Neural progenitor cell (in vitro differentiated cells): Measurements from ENCODE around the gene KIAA1217. TPM values are rescaled to one million over a fixed set of nuclear protein-coding genes. Genes with fewer than 3 reads are reported as not detected.
"Not testable (repeated sequence)": the region's sequence is repeated elsewhere in the genome, so short reads cannot be mapped to it uniquely, and the experiment has no call there.

Experiments used
- DNase-seq: peaks from one replicate; pipeline ENCODE4 v3.0.0-alpha.2; 2016; ENCODE audit warnings: low spot score
- H2AFZ ChIP-seq: fragments of 200-600 bp; sonication (generic); replicated peaks from 2 replicates; pipeline ENCODE4 v1.6.1; 2016; ENCODE audit warnings: antibody characterized with exemption
- H3F3A ChIP-seq: fragments of 200-600 bp; sonication (generic); 2 replicates; pipeline ENCODE4 v1.6.1; 2016; ENCODE audit warnings: antibody characterized with exemption, low read depth
- H3K27ac ChIP-seq: fragments of 200-600 bp; sonication (generic); 2 replicates; pipeline ENCODE4 v1.5.1; 2016; ENCODE audit warnings: mild to moderate bottlenecking
- H3K27me3 ChIP-seq: fragments of 200-600 bp; sonication (generic); 2 replicates; pipeline ENCODE4 v1.6.1; 2016; ENCODE audit warnings: mild to moderate bottlenecking, moderate library complexity
- H3K36me3 ChIP-seq: fragments of 200-600 bp; sonication (generic); 2 replicates; pipeline ENCODE4 v1.5.1; 2016
- H3K4me1 ChIP-seq: fragments of 200-600 bp; sonication (generic); 2 replicates; pipeline ENCODE4 v1.6.1; 2016; ENCODE audit warnings: mixed run types
- H3K4me2 ChIP-seq: fragments of 200-600 bp; sonication (generic); 2 replicates; pipeline ENCODE4 v1.6.1; 2016
- H3K4me3 ChIP-seq: fragments of 200-600 bp; sonication (generic); 2 replicates; pipeline ENCODE4 v1.5.1; 2016
- H3K79me2 ChIP-seq: fragments of 200-600 bp; sonication (generic); 2 replicates; pipeline ENCODE4 v1.6.1; 2016; ENCODE audit warnings: low read depth
- H3K9ac ChIP-seq: fragments of 200-600 bp; sonication (generic); 2 replicates; pipeline ENCODE4 v1.6.1; 2016
- H3K9me3 ChIP-seq: fragments of 200-600 bp; sonication (generic); 2 replicates; pipeline ENCODE4 v1.5.1; 2016; ENCODE audit warnings: low read depth
- H4K20me1 ChIP-seq: fragments of 200-600 bp; sonication (generic); 2 replicates; pipeline ENCODE4 v1.6.1; 2016; ENCODE audit warnings: low read depth
- H3K27ac Mint-ChIP-seq: 3 replicates; pipeline ENCODE4 v1.8.0; 2021; ENCODE audit warnings: mixed read lengths
- H3K27me3 Mint-ChIP-seq: 2 replicates; pipeline ENCODE4 v1.8.0; 2022; ENCODE audit warnings: low read depth, mild to moderate bottlenecking, inconsistent platforms, moderate library complexity, mixed read lengths; ENCODE audit not compliant: insufficient read depth
- H3K36me3 Mint-ChIP-seq: 3 replicates; pipeline ENCODE4 v1.8.0; 2021; ENCODE audit warnings: mixed read lengths
- H3K4me1 Mint-ChIP-seq: 3 replicates; pipeline ENCODE4 v1.8.0; 2021; ENCODE audit warnings: mixed read lengths
- H3K4me3 Mint-ChIP-seq: 3 replicates; pipeline ENCODE4 v1.8.0; 2021; ENCODE audit warnings: mild to moderate bottlenecking, moderate library complexity, mixed read lengths
- H3K9me3 Mint-ChIP-seq: 3 replicates; pipeline ENCODE4 v1.8.0; 2020; ENCODE audit warnings: mixed read lengths
- CTCF ChIP-seq: fragments of 200-600 bp; sonication (generic); IDR thresholded peaks from 2 replicates; pipeline ENCODE4 v1.5.1; 2017; ENCODE audit warnings: antibody characterized with exemption, mild to moderate bottlenecking
- EZH2 ChIP-seq: fragments of 200-600 bp; sonication (generic); IDR thresholded peaks from 2 replicates; pipeline ENCODE4 v1.6.1; 2017; ENCODE audit warnings: antibody characterized with exemption, mild to moderate bottlenecking, moderate library complexity
- EZH2phosphoT487 ChIP-seq: fragments of 200-600 bp; sonication (generic); IDR thresholded peaks from 2 replicates; pipeline ENCODE4 v1.6.1; 2017; ENCODE audit warnings: antibody characterized with exemption
- total RNA-seq: library from RNA; depleted of rRNA; stranded (reverse); fragments of >200 nt; gene quantifications from 2 replicates; pipeline ENCODE4 v1.2.3, GENCODE V29; 2015; ENCODE audit warnings: low replicate concordance

KIAA1217 gene
- total RNA-seq, 1 donor from 2014 or later: 13.1 TPM

DNA sequence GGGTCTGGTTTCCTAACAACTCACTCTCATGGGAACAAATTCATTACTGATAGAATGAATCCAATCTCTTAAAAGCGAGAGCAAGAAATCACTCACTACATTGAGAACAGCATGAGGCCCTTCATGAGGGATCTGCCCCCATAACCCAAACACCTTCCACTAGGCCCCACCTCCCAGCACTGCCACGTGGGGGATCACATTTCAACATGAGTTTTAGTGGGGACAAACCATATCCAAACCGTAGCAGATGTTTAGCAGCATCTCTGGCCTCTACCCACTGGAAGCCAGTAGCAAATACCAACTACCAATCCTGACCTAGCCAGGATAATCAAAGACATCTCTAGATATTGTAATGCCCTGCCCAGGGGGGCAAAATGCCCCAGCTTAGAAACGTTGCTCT is 270.9 kb downstream of the KIAA1217 start:
- Mint-ChIP-seq H3K4me3 (no peak overlapping the region), H3K27ac (no peak overlapping the region), H3K4me1 (peaks cover 3% of the 10 kb centered on the region), H3K27me3 (peaks cover 2% of the 10 kb centered on the region), H3K9me3 (peaks cover 7% of the 10 kb centered on the region), H3K36me3 (peaks cover 24% of the 10 kb centered on the region)
- Histone ChIP-seq H4K20me1 (no peaks in the 10 kb centered on the region), H3K4me3 (no peak overlapping the region), H3K9me3 (no peaks in the 10 kb centered on the region), H3K36me3 (no peaks in the 10 kb centered on the region), H3K9ac (no peak overlapping the region), H2AFZ (no peak overlapping the region), H3K27ac (no peak overlapping the region), H3K27me3 (no peaks in the 10 kb centered on the region), H3K79me2 (no peaks in the 10 kb centered on the region), H3F3A (no peaks in the 10 kb centered on the region), H3K4me2 (no peak overlapping the region), H3K4me1 (no peaks in the 10 kb centered on the region)
- TF ChIP-seq EZH2phosphoT487 (no peak), CTCF (no peak), EZH2 (no peak)
- DNase-seq: no peak

GRCh38 chr10:24480447-24480846 is 271.5 kb downstream of the KIAA1217 start:
- Histone ChIP-seq H3K9me3 (no peaks in the 10 kb centered on the region), H3K4me1 (no peaks in the 10 kb centered on the region), H4K20me1 (no peaks in the 10 kb centered on the region), H3K4me2 (no peak overlapping the region), H3K4me3 (no peak overlapping the region), H3K36me3 (no peaks in the 10 kb centered on the region), H3K9ac (no peak overlapping the region), H3F3A (no peaks in the 10 kb centered on the region), H3K27me3 (no peaks in the 10 kb centered on the region), H2AFZ (no peak overlapping the region), H3K79me2 (no peaks in the 10 kb centered on the region), H3K27ac (no peak overlapping the region)
- H3K36me3 Mint-ChIP-seq: peaks cover 23% of the 10 kb centered on the region
- peaks cover 7% of the 10 kb centered on the region for H3K9me3 Mint-ChIP-seq
- DNase-seq: no peak
- H3K4me3 Mint-ChIP-seq: no peak overlapping the region
- no peak overlapping the region for H3K27ac Mint-ChIP-seq
- H3K4me1 Mint-ChIP-seq: peaks cover 3% of the 10 kb centered on the region
- TF ChIP-seq EZH2 (no peak), CTCF (no peak), EZH2phosphoT487 (no peak)
- peaks cover 2% of the 10 kb centered on the region for H3K27me3 Mint-ChIP-seq

DNA sequence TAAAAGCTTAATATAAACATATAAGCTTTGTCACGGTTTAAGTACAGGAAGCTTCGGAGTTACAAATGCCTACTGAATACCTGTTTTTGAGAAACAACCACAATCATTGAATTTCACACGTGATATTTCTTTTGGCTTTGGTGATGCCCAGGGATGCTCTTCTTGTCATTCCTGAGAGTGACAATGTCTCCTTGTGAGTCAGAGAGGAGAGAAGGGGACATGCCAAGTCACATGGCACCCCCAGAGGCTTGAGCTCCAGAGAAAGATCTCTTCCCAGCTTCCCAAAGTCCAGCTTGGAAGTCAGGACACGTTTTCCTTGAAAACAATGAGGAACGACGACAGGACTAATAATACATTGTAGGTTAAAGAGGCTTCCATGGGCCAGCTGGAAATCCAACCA is 272.3 kb downstream of the KIAA1217 start:
- Histone ChIP-seq H3K9me3 (no peaks in the 10 kb centered on the region), H3K4me2 (no peak overlapping the region), H3K9ac (no peak overlapping the region), H3F3A (no peaks in the 10 kb centered on the region), H2AFZ (no peak overlapping the region), H3K36me3 (no peaks in the 10 kb centered on the region), H3K27ac (no peak overlapping the region), H3K79me2 (no peaks in the 10 kb centered on the region), H3K4me3 (no peak overlapping the region), H4K20me1 (no peaks in the 10 kb centered on the region), H3K27me3 (no peaks in the 10 kb centered on the region), H3K4me1 (no peaks in the 10 kb centered on the region)
- Mint-ChIP-seq H3K4me1 (peaks cover 3% of the 10 kb centered on the region), H3K9me3 (peaks cover 7% of the 10 kb centered on the region), H3K4me3 (no peak overlapping the region), H3K36me3 (peaks cover 17% of the 10 kb centered on the region), H3K27ac (no peak overlapping the region), H3K27me3 (peaks cover 2% of the 10 kb centered on the region)
- no peak for TF ChIP-seq CTCF
- TF ChIP-seq EZH2: no peak
- TF ChIP-seq EZH2phosphoT487: no peak
- DNase-seq: no peak

- H3K27ac Mint-ChIP-seq, H3K4me2 ChIP-seq, H3F3A ChIP-seq, H3K9me3 ChIP-seq, H3K4me3 Mint-ChIP-seq, H3K4me1 ChIP-seq, H3K27me3 Mint-ChIP-seq, H3K9me3 Mint-ChIP-seq, H3K4me3 ChIP-seq, H3K4me1 Mint-ChIP-seq, H2AFZ ChIP-seq, H3K79me2 ChIP-seq, DNase-seq, H4K20me1 ChIP-seq, H3K27me3 ChIP-seq, H3K9ac ChIP-seq, H3K27ac ChIP-seq, H3K36me3 ChIP-seq: not testable (repeated sequence)
- peaks cover 13% of the 10 kb centered on the region for H3K36me3 Mint-ChIP-seq
These were observed 273.8 kb downstream of the KIAA1217 start for GRCh38 chr10:24482713-24483112.
